Kidney tubule cell (primary cell): ENCODE results near the gene TNFSF10.
"Not testable (repeated sequence)": the region's sequence is repeated elsewhere in the genome, so short reads cannot be mapped to it uniquely, and the experiment has no call there.

ENCODE experiments used
- DNase-seq: peaks from one replicate; pipeline ENCODE4 v3.0.0-alpha.2; 2018; ENCODE audit warnings: low spot score

Gene TNFSF10

GRCh38 chr3:172522871-172523818 lies at the start of gene TNFSF10:
TSS of gene TNFSF10 (minus strand) at chr3:172523430. CDS start at chr3:172523384, 46 bp downstream.
- DNase-seq, result peak; percentile 92

GRCh38 chr3:172569128-172570008 lies 46.1 kb upstream of the TNFSF10 start:
- DNase-seq, result no peak

GRCh38 chr3:172568701-172569100 lies 45.5 kb upstream of the TNFSF10 start:
- no peak for DNase-seq

GRCh38 chr3:172566785-172567184 lies 43.6 kb upstream of the TNFSF10 start:
- not testable (repeated sequence) for DNase-seq

- DNase-seq, result peak; percentile 87
Observed at GRCh38 chr3:172564499-172564898, 41.3 kb upstream of the TNFSF10 start.

GRCh38 chr3:172562871-172563865 lies 39.9 kb upstream of the TNFSF10 start:
- DNase-seq, result peak; percentile 94

GRCh38 chr3:172561897-172562640 lies 38.8 kb upstream of the TNFSF10 start:
- DNase-seq, result peak; percentile 78

- no peak for DNase-seq
Observed at GRCh38 chr3:172560586-172560985, 37.4 kb upstream of the TNFSF10 start.

GRCh38 chr3:172560026-172560425 lies 36.8 kb upstream of the TNFSF10 start:
- DNase-seq, result peak; percentile 46

GRCh38 chr3:172559020-172559419 lies 35.8 kb upstream of the TNFSF10 start:
- DNase-seq, result no peak

GRCh38 chr3:172557515-172558220 lies 34.4 kb upstream of the TNFSF10 start:
- no peak for DNase-seq

GRCh38 chr3:172553526-172554252 lies 30.5 kb upstream of the TNFSF10 start:
- DNase-seq, result no peak

- no peak for DNase-seq
Observed at GRCh38 chr3:172552607-172553006, 29.4 kb upstream of the TNFSF10 start.

GRCh38 chr3:172551874-172552273 lies 28.6 kb upstream of the TNFSF10 start:
- no peak for DNase-seq

- peak; percentile 97 for DNase-seq
Observed at GRCh38 chr3:172550347-172550943, 27.2 kb upstream of the TNFSF10 start.

- DNase-seq, result no peak
Observed at GRCh38 chr3:172549144-172549543, 25.9 kb upstream of the TNFSF10 start.

- no peak for DNase-seq
Observed at GRCh38 chr3:172546628-172547214, 23.5 kb upstream of the TNFSF10 start.

GRCh38 chr3:172546105-172546504 lies 22.9 kb upstream of the TNFSF10 start:
- peak; percentile 57 for DNase-seq
